Muscle of back (tissue), 11 donors: ENCODE data around the gene GALNT17. TPM values are rescaled to one million over a fixed set of nuclear protein-coding genes. Genes with fewer than 3 reads are reported as not detected.
A peak's percentile ranks its signal among the peaks of the same experiment; 100 is the strongest.
"Not testable (repeated sequence)": the region's sequence is repeated elsewhere in the genome, so short reads cannot be mapped to it uniquely, and the experiment has no call there.

ENCODE experiments used
- DNase-seq, 3 donors: peaks; one replicate each; pipeline versions ENCODE4 v3.0.0 to v3.0.0-alpha.2; 2013
- polyA plus RNA-seq, 10 donors: library from polyadenylated mRNA; unstranded; fragments of 120-200 nt; gene quantifications; one replicate each; pipeline ENCODE4 v1.2.1, GENCODE V29; 2013; ENCODE audit not compliant: insufficient read length in 10 of 10

GALNT17 gene
- polyA plus RNA-seq, 10 donors, result 26.9 to 44.8 (median 33.3) TPM

- no peak for DNase-seq
These were observed 411.5 kb downstream of the GALNT17 start for GRCh38 chr7:71543396-71543795.

- DNase-seq, result no peak
These were observed 412.9 kb downstream of the GALNT17 start for GRCh38 chr7:71544816-71545215.

- no peak for DNase-seq
These were observed 415.5 kb downstream of the GALNT17 start for GRCh38 chr7:71547426-71547825.

- no peak for DNase-seq
These were observed 416.8 kb downstream of the GALNT17 start for GRCh38 chr7:71548746-71549145.

GRCh38 chr7:71553306-71553705 is 421.4 kb downstream of the GALNT17 start:
- DNase-seq, result peak; percentile 31 to 73 (median 51)

GRCh38 chr7:71555758-71556157 is 423.8 kb downstream of the GALNT17 start:
- DNase-seq, result no peak

- DNase-seq, result peak in 2 of 3 donors; percentile 27 to 40
These were observed 427.1 kb downstream of the GALNT17 start for GRCh38 chr7:71558806-71559613.

GRCh38 chr7:71560354-71560995 is 428.5 kb downstream of the GALNT17 start:
- DNase-seq, result no peak

GRCh38 chr7:71563276-71563675 is 431.3 kb downstream of the GALNT17 start:
- no peak for DNase-seq

GRCh38 chr7:71566376-71566775 is 434.4 kb downstream of the GALNT17 start:
- no peak for DNase-seq

- no peak for DNase-seq
These were observed 435.0 kb downstream of the GALNT17 start for GRCh38 chr7:71566991-71567390.

GRCh38 chr7:71574153-71574860 is 442.4 kb downstream of the GALNT17 start:
- DNase-seq, result no peak

GRCh38 chr7:71580027-71580426 is 448.1 kb downstream of the GALNT17 start:
- no peak for DNase-seq

- peak in 2 of 3 donors; percentile 22 to 62 for DNase-seq
These were observed 452.3 kb downstream of the GALNT17 start for GRCh38 chr7:71584256-71584655.

- DNase-seq, result no peak
These were observed 459.9 kb downstream of the GALNT17 start for GRCh38 chr7:71591876-71592275.

- DNase-seq, result not testable (repeated sequence)
These were observed 460.4 kb downstream of the GALNT17 start for GRCh38 chr7:71592388-71592787.

GRCh38 chr7:71594736-71595135 is 462.8 kb downstream of the GALNT17 start:
- DNase-seq, result no peak

GRCh38 chr7:71595176-71595575 is 463.2 kb downstream of the GALNT17 start:
- no peak for DNase-seq

GRCh38 chr7:71598553-71598952 is 466.6 kb downstream of the GALNT17 start:
- no peak for DNase-seq

GRCh38 chr7:71601851-71602250 is 469.9 kb downstream of the GALNT17 start:
- DNase-seq, result peak; percentile 51 to 84 (median 74)

- no peak for DNase-seq
These were observed 473.0 kb downstream of the GALNT17 start for GRCh38 chr7:71604818-71605414.

GRCh38 chr7:71611986-71612385 is 480.0 kb downstream of the GALNT17 start:
- DNase-seq, result peak in 2 of 3 donors; percentile 38 to 61
